WTC11 (cell line): ENCODE results near the gene KIF19.

Experiments used
- ESRRA ChIP-seq: sonication (generic); formaldehyde crosslinking; IDR thresholded peaks from 2 replicates; pipeline ENCODE4 v1.8.1; 2022; ENCODE audit warnings: mild to moderate bottlenecking, missing genetic modification reagents, borderline replicate concordance
- TCF7 ChIP-seq: sonication (generic); formaldehyde crosslinking; IDR thresholded peaks from 2 replicates; pipeline ENCODE4 v1.8.0; 2022; ENCODE audit warnings: mild to moderate bottlenecking, low read depth, missing genetic modification reagents, moderate library complexity
- ZNF232 ChIP-seq: sonication (generic); formaldehyde crosslinking; IDR thresholded peaks from 2 replicates; pipeline ENCODE4 v1.8.0; 2022; ENCODE audit warnings: mild to moderate bottlenecking, missing genetic modification reagents
- ZNF263 ChIP-seq: sonication (generic); formaldehyde crosslinking; IDR thresholded peaks from 2 replicates; pipeline ENCODE4 v1.8.1; 2022; ENCODE audit warnings: low read depth, mild to moderate bottlenecking, moderate library complexity, missing genetic modification reagents
- TF ChIP-seq, protein P1 (sequence below): fragments of 200-600 bp; IDR thresholded peaks from 2 replicates; pipeline ENCODE4 v1.8.0; 2022; ENCODE audit warnings: antibody characterized with exemption

DNA sequence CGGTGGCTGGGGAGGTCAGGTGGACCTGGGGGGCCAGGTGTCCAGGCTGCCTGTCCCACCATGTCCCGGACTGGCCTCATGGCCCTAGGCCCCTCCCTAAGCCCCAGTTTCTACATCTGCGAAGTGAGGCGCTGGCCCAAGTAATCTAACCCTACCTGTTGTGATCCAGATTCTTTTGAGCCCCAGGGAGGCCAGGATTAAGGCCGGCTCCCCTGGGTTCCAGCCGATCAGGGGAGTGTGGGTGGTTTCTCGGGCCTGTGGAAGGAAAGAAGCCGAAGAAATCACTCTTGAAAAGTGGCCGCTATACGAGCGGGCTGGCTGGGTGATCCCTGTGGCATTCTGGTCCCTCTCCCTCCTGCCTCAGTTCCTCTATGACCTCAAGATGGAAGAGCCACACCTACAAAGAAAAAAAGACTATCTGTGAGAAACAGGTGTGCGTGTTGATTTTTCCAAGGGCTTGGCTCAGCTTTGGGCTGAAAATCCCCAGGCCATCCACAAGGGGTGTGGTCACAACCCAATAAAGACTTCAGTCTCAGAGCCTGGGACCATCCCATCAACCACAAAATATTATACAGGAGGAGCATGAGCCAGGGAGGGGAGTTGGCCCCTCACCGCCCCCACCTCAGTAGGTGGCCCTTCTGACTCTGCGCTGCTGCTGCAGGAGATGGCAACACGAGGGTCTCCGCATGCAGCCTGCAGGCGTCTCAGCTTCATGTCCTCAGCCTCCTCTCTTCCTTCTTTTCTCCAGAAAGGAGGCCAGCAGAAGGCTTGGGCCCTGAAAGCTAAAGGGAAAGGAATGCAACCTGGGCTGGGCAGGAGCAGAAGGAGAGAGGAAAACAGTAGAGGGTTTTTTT lies 61.6 kb downstream of the KIF19 start:
- TF ChIP-seq, protein P1, sequence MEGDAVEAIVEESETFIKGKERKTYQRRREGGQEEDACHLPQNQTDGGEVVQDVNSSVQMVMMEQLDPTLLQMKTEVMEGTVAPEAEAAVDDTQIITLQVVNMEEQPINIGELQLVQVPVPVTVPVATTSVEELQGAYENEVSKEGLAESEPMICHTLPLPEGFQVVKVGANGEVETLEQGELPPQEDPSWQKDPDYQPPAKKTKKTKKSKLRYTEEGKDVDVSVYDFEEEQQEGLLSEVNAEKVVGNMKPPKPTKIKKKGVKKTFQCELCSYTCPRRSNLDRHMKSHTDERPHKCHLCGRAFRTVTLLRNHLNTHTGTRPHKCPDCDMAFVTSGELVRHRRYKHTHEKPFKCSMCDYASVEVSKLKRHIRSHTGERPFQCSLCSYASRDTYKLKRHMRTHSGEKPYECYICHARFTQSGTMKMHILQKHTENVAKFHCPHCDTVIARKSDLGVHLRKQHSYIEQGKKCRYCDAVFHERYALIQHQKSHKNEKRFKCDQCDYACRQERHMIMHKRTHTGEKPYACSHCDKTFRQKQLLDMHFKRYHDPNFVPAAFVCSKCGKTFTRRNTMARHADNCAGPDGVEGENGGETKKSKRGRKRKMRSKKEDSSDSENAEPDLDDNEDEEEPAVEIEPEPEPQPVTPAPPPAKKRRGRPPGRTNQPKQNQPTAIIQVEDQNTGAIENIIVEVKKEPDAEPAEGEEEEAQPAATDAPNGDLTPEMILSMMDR, result no peak
- TF ChIP-seq ESRRA (CRISPR knock-in tag), result no peak
- TF ChIP-seq TCF7, result no peak
- TF ChIP-seq ZNF232, result no peak
- no peak for TF ChIP-seq ZNF263 (CRISPR knock-in tag)
